B cell (primary cell): ENCODE measurements around the gene COL13A1. TPM values are rescaled to one million over a fixed set of nuclear protein-coding genes. Genes with fewer than 3 reads are reported as not detected.

Experiments
- ATAC-seq: fragments of 200-7000 bp; cut with Tn5 transposase; one replicate; pipeline ENCODE4 v1.10.0; 2021; ENCODE audit warnings: low read depth, mild to moderate bottlenecking, moderate number of reproducible peaks, moderate library complexity
- CTCF ChIA-PET: fragments of 350-600 bp; sonication (Branson Sonifier 250); formaldehyde crosslinking; loops from one replicate; lab custom pipeline; 2021; ENCODE audit warnings: antibody characterized with exemption, inconsistent platforms; lab: Charles Lee
- POLR2A ChIA-PET: fragments of 350-600 bp; sonication (Branson Sonifier 250); formaldehyde crosslinking; loops from one replicate; lab custom pipeline; 2021; ENCODE audit warnings: antibody characterized with exemption; lab: Charles Lee
- DNase-seq: peaks from one replicate; pipeline ENCODE4 v3.0.0; 2013
- H2AFZ ChIP-seq: 2 replicates; pipeline ENCODE4 v1.6.1; 2012; ENCODE audit warnings: mild to moderate bottlenecking, low read depth, low read length; ENCODE audit not compliant: insufficient read depth, poor library complexity, severe bottlenecking
- H3K27ac ChIP-seq, 2 donors: 1 replicate in 1 of 2; 2 replicates in 1 of 2; pipeline ENCODE4 v1.5.1; 2012 to 2013; ENCODE audit warnings: low read length in 2 of 2, mild to moderate bottlenecking in 2 of 2, moderate library complexity in 1 of 2
- H3K27me3 ChIP-seq, 4 experiments: fragments of 200-600 bp in 1 of 4; sonication (generic) in 1 of 4; replicated peaks in 1 of 4; 1 replicate in 2 of 4; 2 replicates in 2 of 4; pipeline versions ENCODE4 v1.6.1 to v1.7.0; 2013 to 2016; ENCODE audit warnings: low read length in 3 of 4, mild to moderate bottlenecking in 2 of 4, mixed read lengths in 1 of 4, moderate library complexity in 1 of 4; ENCODE audit not compliant: insufficient read depth in 4 of 4, control insufficient read depth in 3 of 4; ENCODE audit errors: control extremely low read depth in 1 of 4
- H3K36me3 ChIP-seq, 2 experiments: replicated peaks in 1 of 2; 1 replicate in 1 of 2; 2 replicates in 1 of 2; pipeline versions ENCODE4 v1.6.1 to v1.7.1; 2013; ENCODE audit warnings: low read length in 1 of 2; ENCODE audit not compliant: insufficient read depth in 2 of 2, control insufficient read depth in 1 of 2; ENCODE audit errors: control extremely low read depth in 1 of 2, extremely low read depth in 1 of 2
- H3K4me1 ChIP-seq, 2 donors: fragments of 200-600 bp in 1 of 2; sonication (generic) in 1 of 2; 1 replicate in 1 of 2; 2 replicates in 1 of 2; pipeline versions ENCODE4 v1.5.1 to v1.6.1; 2013 to 2017; ENCODE audit warnings: low read length in 2 of 2; ENCODE audit not compliant: control insufficient read depth in 2 of 2, insufficient read depth in 2 of 2
- H3K4me2 ChIP-seq: replicated peaks from 2 replicates; pipeline ENCODE3; 2012; ENCODE audit warnings: mild to moderate bottlenecking, low read depth, low read length; ENCODE audit not compliant: poor library complexity, severe bottlenecking
- H3K4me3 ChIP-seq, 5 experiments: fragments of 200-600 bp in 1 of 5; sonication (generic) in 1 of 5; 1 replicate in 3 of 5; 2 replicates in 2 of 5; pipeline versions ENCODE4 v1.5.1 to v1.7.0; 2011 to 2016; ENCODE audit warnings: low read length in 4 of 5, mild to moderate bottlenecking in 4 of 5, low read depth in 2 of 5, control low read depth in 1 of 5, moderate library complexity in 1 of 5; ENCODE audit not compliant: insufficient read depth in 1 of 5; ENCODE audit errors: control extremely low read depth in 1 of 5, extremely low read depth in 1 of 5
- H3K79me2 ChIP-seq: fragments of 200-600 bp; sonication (generic); one replicate; pipeline ENCODE4 v1.6.0; 2016; ENCODE audit warnings: low read length; ENCODE audit not compliant: control insufficient read depth, insufficient read depth
- H3K9ac ChIP-seq: fragments of 200-600 bp; sonication (generic); 2 replicates; pipeline ENCODE4 v1.6.1; 2017; ENCODE audit warnings: mild to moderate bottlenecking, low read length, moderate library complexity
- H3K9me3 ChIP-seq, 3 donors: one replicate each; pipeline versions ENCODE4 v1.6.1 to v1.7.1; 2013; ENCODE audit warnings: low read length in 2 of 3; ENCODE audit not compliant: control insufficient read depth in 2 of 3, insufficient read depth in 1 of 3; ENCODE audit errors: control extremely low read depth in 1 of 3
- H4K20me1 ChIP-seq: 2 replicates; pipeline ENCODE4 v1.6.0; 2012; ENCODE audit warnings: mild to moderate bottlenecking, low read length; ENCODE audit not compliant: insufficient read depth, control insufficient read depth, poor library complexity, severe bottlenecking
- H3K27ac Mint-ChIP-seq: one replicate; pipeline ENCODE4 v1.8.0; 2021; ENCODE audit warnings: mixed read lengths
- H3K27me3 Mint-ChIP-seq: one replicate; pipeline ENCODE4 v1.8.0; 2021; ENCODE audit warnings: mixed read lengths
- H3K4me1 Mint-ChIP-seq: one replicate; pipeline ENCODE4 v1.8.0; 2021; ENCODE audit warnings: mixed read lengths
- H3K4me3 Mint-ChIP-seq: one replicate; pipeline ENCODE4 v1.8.0; 2021; ENCODE audit warnings: mixed read lengths
- H3K9me3 Mint-ChIP-seq: one replicate; pipeline ENCODE4 v1.8.0; 2022; ENCODE audit warnings: mixed read lengths; ENCODE audit not compliant: insufficient read depth
- CTCF ChIP-seq: fragments of 200-600 bp; IDR thresholded peaks from one replicate; pipeline ENCODE4 v1.8.0; 2022; ENCODE audit warnings: antibody characterized with exemption, mild to moderate bottlenecking
- EZH2 ChIP-seq: IDR thresholded peaks from 2 replicates; pipeline ENCODE4 v1.6.1; 2012; ENCODE audit warnings: borderline replicate concordance, low read depth, mild to moderate bottlenecking, moderate library complexity, low read length; ENCODE audit not compliant: insufficient read depth, poor library complexity, severe bottlenecking
- whole genome bisulfite sequencing: methylation state at CpG from one replicate; pipeline ENCODE4 v1.1.5; 2013; ENCODE audit warnings: missing lambda C conversion rate; ENCODE audit not compliant: insufficient coverage; 5-methylcytosine and 5-hydroxymethylcytosine counted together
- intact Hi-C: fragments of 100-400 bp; cut with micrococcal nuclease; formaldehyde crosslinking; loops from one replicate; pipeline ENCODE4 v1.10.0; 2022
- polyA plus RNA-seq: library from polyadenylated mRNA; depleted of rRNA; stranded (reverse); fragments of >200 nt; gene quantifications from 2 replicates; pipeline ENCODE4 v1.2.3, GENCODE V29; 2012
- total RNA-seq, 2 donors: library from RNA; stranded (reverse); fragments of 120-200 nt in 1 of 2; gene quantifications; 1 replicate in 1 of 2; 2 replicates in 1 of 2; pipeline versions ENCODE4 v1.2.3 to v1.2.4, GENCODE V29; 2013 to 2022

COL13A1 gene
- total and polyA plus RNA-seq, 2 donors (not counting 1 experiment from before 2014, with no cell fraction given) = not detected

- ChIA-PET POLR2A (interaction anchor here (0.6 to 0.7 kb wide), 2 partner anchors 14 to 444 kb away, joined by 3 to 5 read pairs; no protein-coding TSS in a partner anchor), CTCF (interaction anchor here (0.8 to 3.0 kb wide), 2 partner anchors 14 to 186 kb away, joined by 4 to 14 read pairs; partner anchors contain the start of gene TYSND1)
- DNase-seq (peak; percentile 44), ATAC-seq (peak; percentile 69)
- Histone ChIP-seq H3K36me3 (no peaks in the 10 kb centered on the region), H3K27me3 (no peaks in the 10 kb centered on the region), H3K9ac (no peak overlapping the region), H3K4me3 (no peak overlapping the region), H3K27ac (no peak overlapping the region), H3K9me3 (no peaks in the 10 kb centered on the region), H3K79me2 (no peaks in the 10 kb centered on the region), H3K4me1 (peaks cover 6 to 22% of the 10 kb centered on the region in 2 donors), H4K20me1 (no peaks in the 10 kb centered on the region), H3K4me2 (peak overlapping the region; percentile 51), H2AFZ (peak overlapping the region; percentile 69)
- intact Hi-C loops = no loop called here
- H3K27me3 Mint-ChIP-seq = peaks cover 13% of the 10 kb centered on the region
- 20% methylated on average over 7 of the region's 8 CpGs for WGBS
- peak overlapping the region; percentile 64 for H3K4me3 Mint-ChIP-seq
- peak overlapping the region; percentile 86 for H3K27ac Mint-ChIP-seq
- no peaks in the 10 kb centered on the region for H3K9me3 Mint-ChIP-seq
- peaks cover 25% of the 10 kb centered on the region for H3K4me1 Mint-ChIP-seq
- TF ChIP-seq CTCF (no peak), EZH2 (no peak)
Observed at GRCh38 chr10:69959911-69960310, 158.2 kb downstream of the COL13A1 start.

DNA sequence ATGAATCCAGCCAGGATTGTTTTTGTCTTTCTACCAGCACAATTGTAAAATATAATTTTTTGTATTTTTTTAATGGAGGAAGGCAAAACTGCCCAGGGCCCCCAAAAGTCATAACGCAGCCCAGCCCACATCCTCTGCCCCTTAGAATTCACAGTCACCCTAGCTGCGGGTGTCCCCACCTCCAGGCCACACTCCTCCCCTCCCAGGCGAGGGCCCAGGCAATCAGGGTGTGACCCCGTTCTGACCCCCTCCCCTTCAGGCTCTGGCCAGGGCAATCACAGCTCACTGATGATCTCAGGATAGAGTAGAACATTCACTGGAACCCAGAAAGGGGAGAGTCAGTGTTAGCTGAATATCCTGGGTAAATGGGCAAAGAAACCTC is 158.9 kb downstream of the COL13A1 start:
- H3K36me3 ChIP-seq = no peaks in the 10 kb centered on the region
- WGBS = 93% methylated on average over 2 of the region's 4 CpGs
- H3K9ac ChIP-seq = no peak overlapping the region
- POLR2A ChIA-PET = no interaction called here
- DNase-seq = no peak
- Mint-ChIP-seq H3K9me3 (no peaks in the 10 kb centered on the region), H3K4me3 (no peak overlapping the region), H3K27me3 (peaks cover 8% of the 10 kb centered on the region), H3K4me1 (peaks cover 25% of the 10 kb centered on the region), H3K27ac (no peak overlapping the region)
- intact Hi-C loops = no loop called here
- no peak overlapping the region for H3K27ac ChIP-seq
- TF ChIP-seq EZH2 (no peak), CTCF (no peak)
- no peaks in the 10 kb centered on the region for H3K9me3 ChIP-seq
- H3K4me3 ChIP-seq = no peak overlapping the region
- H2AFZ ChIP-seq = no peak overlapping the region
- no peak overlapping the region for H3K4me2 ChIP-seq
- no peaks in the 10 kb centered on the region for H4K20me1 ChIP-seq
- CTCF ChIA-PET = no interaction called here
- H3K27me3 ChIP-seq = no peaks in the 10 kb centered on the region
- no peak for ATAC-seq
- H3K79me2 ChIP-seq = no peaks in the 10 kb centered on the region
- H3K4me1 ChIP-seq = peaks cover 6 to 22% of the 10 kb centered on the region in 2 donors
